Choroid plexus epithelial cell (primary cell): Measurements from ENCODE around the gene DUS3L.

Experiments
- DNase-seq: peaks from one replicate; pipeline ENCODE4 v3.0.0-alpha.2; 2010; ENCODE audit warnings: low read depth
- H3K4me3 ChIP-seq: 2 replicates; pipeline ENCODE4 v1.5.1; 2011; ENCODE audit warnings: low read depth, mild to moderate bottlenecking, control low read depth, low read length, moderate library complexity
- CTCF ChIP-seq: conservative IDR thresholded peaks from 2 replicates; pipeline ENCODE4 v1.5.1; 2011; ENCODE audit warnings: low read depth, mild to moderate bottlenecking, control low read depth, inconsistent platforms, low read length, moderate library complexity

The DUS3L gene

GRCh38 chr19:5832061-5832460 is 41.1 kb upstream of the DUS3L start:
- DNase-seq = no peak
- H3K4me3 ChIP-seq = no peak overlapping the region
- no peak for TF ChIP-seq CTCF

GRCh38 chr19:5831159-5831558 is 40.2 kb upstream of the DUS3L start:
- no peak overlapping the region for H3K4me3 ChIP-seq
- no peak for TF ChIP-seq CTCF
- no peak for DNase-seq

DNA sequence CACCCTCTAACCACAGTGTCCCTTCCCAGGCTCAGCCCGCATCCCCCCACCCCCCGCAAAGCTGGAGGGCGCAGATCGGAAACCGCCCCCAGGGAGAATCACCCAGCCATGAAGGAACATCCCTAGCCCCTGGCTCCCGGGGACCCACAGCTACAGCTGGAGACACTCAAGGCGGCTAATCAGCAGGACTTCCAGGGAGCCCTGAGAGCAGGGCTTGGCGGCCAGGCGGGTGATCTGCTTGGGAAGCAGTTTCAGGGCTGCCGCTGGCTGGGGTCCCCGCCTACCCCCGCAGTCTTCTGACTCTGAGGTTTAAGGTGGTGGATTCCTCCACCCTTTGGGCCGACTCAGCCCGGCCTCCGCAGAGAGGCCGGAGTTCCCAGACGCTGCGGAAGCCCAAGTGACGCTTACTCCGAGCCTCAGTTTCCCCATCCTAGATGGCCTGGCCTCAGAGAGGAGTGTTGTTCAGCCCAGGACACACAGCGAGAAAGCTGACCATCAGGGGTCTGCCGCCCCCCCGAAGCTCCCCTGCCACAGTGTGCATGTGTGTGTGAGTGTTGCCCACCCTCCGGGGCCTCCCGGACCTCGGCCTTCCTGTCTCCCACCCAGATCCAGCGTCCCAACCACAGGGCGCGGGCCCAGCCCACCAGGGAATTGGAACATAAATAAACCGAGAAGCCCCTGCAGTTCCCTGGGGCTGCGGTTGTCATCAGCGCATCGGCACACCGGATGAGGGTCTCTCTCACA is 38.8 kb upstream of the DUS3L start:
- no peak overlapping the region for H3K4me3 ChIP-seq
- TF ChIP-seq CTCF = no peak
- DNase-seq = no peak

DNA sequence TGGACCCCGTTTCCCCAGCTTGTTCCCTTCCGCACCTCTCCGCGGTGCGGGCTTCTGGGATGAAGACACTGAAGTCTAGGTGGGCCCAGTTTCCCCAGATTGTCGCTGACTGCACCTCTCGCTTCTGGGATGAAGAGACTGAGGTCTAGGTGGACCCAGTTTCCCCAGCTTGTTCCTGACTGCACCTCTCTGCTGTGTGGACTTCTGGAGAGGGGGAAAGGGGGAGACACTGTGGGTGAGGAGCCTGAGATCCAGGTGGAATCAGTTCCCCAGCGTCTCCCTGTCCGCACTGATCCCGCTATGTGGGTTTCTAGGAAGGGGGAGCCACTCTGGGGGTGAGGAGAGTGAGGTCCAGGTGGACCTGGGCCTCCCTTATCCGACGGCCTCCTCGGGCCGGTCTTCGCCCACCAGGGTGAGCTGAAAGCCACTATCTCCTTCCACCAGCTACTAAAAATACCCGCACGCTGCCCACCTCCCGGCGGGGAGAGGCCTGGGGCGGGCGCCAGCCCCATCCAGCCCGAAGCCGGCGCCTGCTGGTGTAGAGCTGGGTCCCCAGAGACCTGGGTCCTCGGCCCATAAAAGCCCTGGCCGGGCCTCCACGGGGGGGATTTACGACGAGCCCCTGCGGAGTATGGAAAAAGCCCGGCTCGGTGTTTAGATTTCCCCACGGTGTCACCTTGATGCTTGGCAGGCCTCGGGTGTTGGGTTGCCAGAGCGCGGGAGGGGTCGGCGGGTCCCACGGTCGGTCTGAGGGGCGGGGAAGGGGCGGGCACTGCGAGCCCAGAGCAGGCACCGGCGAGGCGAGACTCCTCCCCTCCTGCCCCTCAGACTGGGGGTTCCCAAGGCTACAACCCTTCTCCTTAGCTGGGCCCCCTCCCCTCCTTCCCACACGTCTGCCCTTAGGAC is 38.0 kb upstream of the DUS3L start:
- H3K4me3 ChIP-seq = peak overlapping the region; percentile 79
- peak; percentile 36 for DNase-seq

DNA sequence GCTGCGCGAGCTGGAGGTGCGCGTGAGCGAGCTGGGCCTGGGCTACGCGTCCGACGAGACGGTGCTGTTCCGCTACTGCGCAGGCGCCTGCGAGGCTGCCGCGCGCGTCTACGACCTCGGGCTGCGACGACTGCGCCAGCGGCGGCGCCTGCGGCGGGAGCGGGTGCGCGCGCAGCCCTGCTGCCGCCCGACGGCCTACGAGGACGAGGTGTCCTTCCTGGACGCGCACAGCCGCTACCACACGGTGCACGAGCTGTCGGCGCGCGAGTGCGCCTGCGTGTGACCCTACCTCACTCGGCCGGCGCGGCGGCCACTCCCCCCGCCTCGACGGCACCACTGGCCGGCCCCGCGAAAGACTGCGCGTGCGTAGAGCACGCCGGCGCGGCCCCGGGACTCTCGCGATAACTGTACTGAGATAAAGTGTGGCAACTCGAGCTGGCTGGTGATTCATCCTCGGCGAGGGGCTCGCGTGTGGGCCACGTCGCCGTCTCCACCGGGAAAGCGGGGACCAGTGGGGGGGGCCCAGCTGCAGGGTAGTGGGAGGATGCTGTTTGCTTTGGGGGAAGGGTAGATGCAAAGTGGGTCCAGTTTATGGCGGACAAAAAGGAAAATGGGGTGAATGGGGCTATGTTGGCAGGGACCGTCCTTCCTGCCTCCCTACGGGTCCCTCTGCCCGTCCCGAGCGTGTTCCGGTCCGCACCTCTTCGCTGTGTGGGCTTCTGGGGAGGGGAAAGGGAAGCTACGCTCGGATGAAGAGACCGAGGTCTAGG is 37.1 kb upstream of the DUS3L start:
- DNase-seq = peak; percentile 94
- H3K4me3 ChIP-seq = peak overlapping the region; percentile 79
- TF ChIP-seq CTCF = no peak

More for the DNA sequence above, 38.0 kb upstream of the DUS3L start:
- no peak for TF ChIP-seq CTCF

- DNase-seq = no peak
- TF ChIP-seq CTCF = no peak
- peak overlapping the region; percentile 79 for H3K4me3 ChIP-seq
Observed at GRCh38 chr19:5827342-5827890, 36.5 kb upstream of the DUS3L start.
